ENCODE measurements around the gene FLYWCH2.

GRCh38 chr16:2881783-2882649, 999 bp upstream of the FLYWCH2 start:
- TF ChIP-seq REST (IDR thresholded peaks at IDR 0.05; ENCODE audit: unreplicated experiment) (no peak), CTCF (conservative IDR thresholded peaks at IDR 0.05; ENCODE audit: low read depth in 2 of 2) (no peak), POLR2AphosphoS5 (IDR thresholded peaks at IDR 0.05; ENCODE audit: low read depth) (peak; percentile 42), JUNB (IDR thresholded peaks at IDR 0.05; ENCODE audit: unreplicated experiment) (no peak), STAT1 (IDR thresholded peaks at IDR 0.05; ENCODE audit: unreplicated experiment) (no peak), EZH2phosphoT487 (IDR thresholded peaks at IDR 0.05; ENCODE audit: unreplicated experiment) (no peak), EZH2 (IDR thresholded peaks at IDR 0.05; ENCODE audit: low read depth, unreplicated experiment) (no peak), ETS1 (IDR thresholded peaks at IDR 0.05) (no peak), CREB1 (CRISPR knock-in tag; IDR thresholded peaks at IDR 0.05; ENCODE audit: low read depth) (no peak), ZNF114 (CRISPR knock-in tag; IDR thresholded peaks at IDR 0.05) (no peak)
